AG04450 (cell line): ENCODE results near the gene HECA. TPM values are rescaled to one million over a fixed set of nuclear protein-coding genes. Genes with fewer than 3 reads are reported as not detected.

Experiments used
- CTCF ChIA-PET: fragments of 300-600, 350-600 bp; formaldehyde crosslinking; extraction: SDS; loops from one replicate; lab custom pipeline; 2022; ENCODE audit warnings: antibody characterized with exemption, inconsistent platforms; lab: Charles Lee
- POLR2A ChIA-PET: fragments of 350-600 bp; formaldehyde crosslinking; extraction: SDS; loops from one replicate; lab custom pipeline; 2021; ENCODE audit warnings: antibody characterized with exemption, inconsistent platforms; lab: Yijun Ruan, JAX
- DNase-seq: peaks from one replicate; pipeline ENCODE4 v3.0.0-alpha.2; 2011; ENCODE audit warnings: low read depth, low spot score
- H3K27ac ChIP-seq: one replicate; pipeline ENCODE4 v1.5.1; 2012; ENCODE audit warnings: low read depth, low read length, control low read depth
- H3K27me3 ChIP-seq: one replicate; pipeline ENCODE4 v1.6.0; 2012; ENCODE audit warnings: low read length; ENCODE audit not compliant: control insufficient read depth, insufficient read depth
- H3K4me3 ChIP-seq: 2 replicates; pipeline ENCODE4 v1.5.1; 2011; ENCODE audit warnings: mild to moderate bottlenecking, low read depth, low read length, control low read depth
- H3K9me3 ChIP-seq: 2 replicates; pipeline ENCODE4 v1.5.1; 2012; ENCODE audit warnings: low read length; ENCODE audit not compliant: control insufficient read depth, insufficient read depth
- CTCF ChIP-seq: IDR thresholded peaks from 2 replicates; pipeline ENCODE4 v1.5.1; 2011; ENCODE audit warnings: low read depth, low read length, control low read depth, inconsistent platforms
- polyA plus RNA-seq: library from polyadenylated mRNA; depleted of rRNA; stranded (reverse); fragments of >200 nt; gene quantifications from 2 replicates; pipeline ENCODE4 v1.2.3, GENCODE V29; 2011

HECA gene
- polyA plus RNA-seq, 1 experiment: 10.6 TPM

DNA sequence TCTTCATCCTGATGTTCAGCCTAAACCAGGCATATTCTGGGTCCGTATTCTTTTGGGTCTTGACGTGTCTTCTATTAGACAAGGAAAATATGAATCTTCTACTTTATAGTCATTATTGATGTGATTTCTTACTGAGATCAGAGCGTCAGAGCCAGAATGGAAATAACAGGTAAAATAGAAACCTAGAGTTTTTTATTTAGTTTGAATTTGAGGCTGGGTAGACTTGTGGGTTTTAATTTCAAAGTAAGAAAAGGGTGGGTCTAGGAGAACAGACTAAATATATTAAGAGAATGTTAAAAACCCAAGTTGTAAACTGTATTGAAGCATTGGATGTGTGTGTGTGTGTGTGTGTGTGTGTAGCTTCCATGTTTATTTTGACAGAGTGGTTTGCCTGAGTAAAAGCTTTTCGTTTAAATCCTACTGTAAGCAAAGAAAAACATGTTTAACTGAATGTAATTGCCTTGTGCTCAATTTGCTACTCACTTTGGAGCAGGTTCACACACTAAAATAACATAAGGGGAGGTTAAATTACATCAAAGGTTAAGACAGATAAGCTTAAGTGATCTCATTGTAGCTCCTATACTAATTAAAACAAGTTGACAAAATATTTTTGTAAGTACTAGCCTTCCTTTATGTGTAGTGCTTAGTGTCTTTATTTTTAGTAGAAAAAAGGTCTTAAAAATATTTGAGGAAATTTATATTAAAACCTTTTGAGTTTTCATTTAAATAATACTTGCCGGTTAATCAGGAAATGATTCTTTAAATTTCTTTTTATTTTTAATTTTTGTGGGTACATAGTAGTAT is 17.4 kb downstream of the HECA start:
- CTCF ChIA-PET: interaction anchor here (1.0 to 1.1 kb wide), 3 partner anchors 15 to 562 kb away, joined by 3 read pairs; no protein-coding TSS in a partner anchor
- DNase-seq: peak; percentile 52

GRCh38 chr6:139152892-139153271 is 18.0 kb downstream of the HECA start:
- TF ChIP-seq CTCF: no peak
- POLR2A ChIA-PET: interaction anchor here (0.7 kb wide), 1 partner anchor 192 kb away, joined by 4 read pairs; no protein-coding TSS in a partner anchor
- Histone ChIP-seq H3K27ac (no peak overlapping the region), H3K27me3 (no peaks in the 10 kb centered on the region), H3K9me3 (no peaks in the 10 kb centered on the region), H3K4me3 (no peak overlapping the region)
- DNase-seq: no peak
- CTCF ChIA-PET: interaction anchor here (1.0 to 1.1 kb wide), 4 partner anchors 16 to 562 kb away, joined by 3 read pairs; no protein-coding TSS in a partner anchor

More for the DNA sequence above, 17.4 kb downstream of the HECA start:
- Histone ChIP-seq H3K9me3 (no peaks in the 10 kb centered on the region), H3K27me3 (no peaks in the 10 kb centered on the region), H3K27ac (no peak overlapping the region), H3K4me3 (no peak overlapping the region)
- no peak for TF ChIP-seq CTCF
- POLR2A ChIA-PET: interaction anchor here (0.7 kb wide), 1 partner anchor 192 kb away, joined by 4 read pairs; no protein-coding TSS in a partner anchor

DNA sequence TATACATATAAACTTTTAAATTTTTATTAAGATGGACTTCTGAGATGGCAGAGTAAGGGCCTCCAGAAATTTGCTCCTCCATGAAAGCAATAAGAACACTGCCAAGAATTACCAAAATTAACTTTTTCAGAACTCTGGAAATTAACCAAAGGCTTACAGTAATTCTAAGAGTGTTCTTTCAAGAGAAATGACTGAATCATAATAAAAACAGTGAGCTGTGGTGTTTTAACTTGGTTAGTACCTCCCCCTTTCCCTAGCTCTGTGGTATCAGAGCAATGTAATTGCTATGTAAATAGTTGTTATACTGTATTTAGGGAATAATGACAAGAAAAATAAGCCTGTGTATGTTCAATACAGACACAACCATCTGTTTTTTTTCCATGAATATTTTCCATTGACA is 19.0 kb downstream of the HECA start:
- no peak for TF ChIP-seq CTCF
- H3K27me3 ChIP-seq: no peaks in the 10 kb centered on the region
- no peaks in the 10 kb centered on the region for H3K9me3 ChIP-seq
- no peak overlapping the region for H3K27ac ChIP-seq
- DNase-seq: peak; percentile 52
- POLR2A ChIA-PET: no interaction called here
- no peak overlapping the region for H3K4me3 ChIP-seq
- CTCF ChIA-PET: interaction anchor here (0.9 to 1.1 kb wide), 2 partner anchors 124 to 211 kb away, joined by 3 to 4 read pairs; no protein-coding TSS in a partner anchor

GRCh38 chr6:139154881-139155547 is 20.1 kb downstream of the HECA start:
- H3K27ac ChIP-seq: no peak overlapping the region
- no peak overlapping the region for H3K4me3 ChIP-seq
- H3K27me3 ChIP-seq: no peaks in the 10 kb centered on the region
- no peak for DNase-seq
- no peak for TF ChIP-seq CTCF
- no peaks in the 10 kb centered on the region for H3K9me3 ChIP-seq
- CTCF ChIA-PET: interaction anchor here (1.1 kb wide), 1 partner anchor 9 kb away, joined by 3 read pairs; no protein-coding TSS in a partner anchor
- POLR2A ChIA-PET: no interaction called here

GRCh38 chr6:139156102-139156501 is 21.2 kb downstream of the HECA start:
- no peaks in the 10 kb centered on the region for H3K27me3 ChIP-seq
- POLR2A ChIA-PET: no interaction called here
- H3K9me3 ChIP-seq: no peaks in the 10 kb centered on the region
- DNase-seq: no peak
- H3K27ac ChIP-seq: no peak overlapping the region
- CTCF ChIA-PET: no interaction called here
- TF ChIP-seq CTCF: no peak
- H3K4me3 ChIP-seq: no peak overlapping the region
